ENCODE data around the gene AMY1A. TPM values are rescaled to one million over a fixed set of nuclear protein-coding genes. Genes with fewer than 3 reads are reported as not detected.
"Not testable (repeated sequence)": the region's sequence is repeated elsewhere in the genome, so short reads cannot be mapped to it uniquely, and the experiment has no call there.

AMY1A gene
- not detected in 2 replicates for total RNA-seq
- not detected in 2 replicates for polyA plus RNA-seq
- polyA plus RNA-seq (2012) = not detected in 2 replicates
- not detected in 2 replicates for polyA minus RNA-seq (ENCODE audit: low replicate concordance)

DNA sequence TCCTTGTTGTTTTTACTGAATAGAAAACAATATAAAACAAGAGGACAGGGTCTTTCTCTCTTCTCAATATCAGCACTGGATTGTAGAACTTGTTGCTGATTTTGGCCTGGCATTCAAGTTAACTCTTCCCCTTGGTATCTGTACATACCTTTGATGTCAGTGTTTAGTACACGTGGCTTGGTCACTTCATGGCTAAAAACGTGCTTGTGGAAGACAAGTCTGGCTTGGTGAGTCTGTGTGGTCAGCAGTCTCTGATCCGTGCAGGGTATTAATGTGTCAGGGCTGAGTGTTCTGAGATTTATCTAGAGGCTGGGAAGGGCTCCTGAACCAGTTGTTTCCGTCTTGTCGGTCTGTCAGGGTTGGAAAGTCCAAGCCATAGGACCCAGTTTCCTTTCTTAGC is at the start of gene AMY1A:
Gene AMY1A (plus strand): TSS at position 301 of the 400 bp plus-strand sequence. CDS start 571 bp downstream, outside the sequence.
- H3K4me2 ChIP-seq (ENCODE audit: extremely low read depth, insufficient read depth, low read length); H4K20me1 ChIP-seq (ENCODE audit: control insufficient read depth, extremely low read depth, insufficient read depth, low read length); H2AFZ ChIP-seq (ENCODE audit: low read length); H3K79me2 ChIP-seq (ENCODE audit: control insufficient read depth, insufficient read depth, low read length); H3K9me3 ChIP-seq (ENCODE audit: control insufficient read depth, insufficient read depth, low read depth, low read length); H3K4me1 ChIP-seq (ENCODE audit: control insufficient read depth, extremely low read depth, insufficient read depth, low read length); H3K36me3 ChIP-seq (ENCODE audit: control insufficient read depth, insufficient read depth, low read length); H3K9ac ChIP-seq (ENCODE audit: insufficient read depth, low read length); DNase-seq (ENCODE audit: low read depth in 2 of 2); H3K4me3 ChIP-seq (replicated peaks in 1 of 4; ENCODE audit: control extremely low read depth in 1 of 4, insufficient read depth in 1 of 4, low read depth in 3 of 4, low read length in 4 of 4); H3K27me3 ChIP-seq (ENCODE audit: control insufficient read depth, insufficient read depth, low read length); H3K27ac ChIP-seq (ENCODE audit: insufficient read depth, low read length): not testable (repeated sequence)

- TF ChIP-seq EZH2 (IDR thresholded peaks at IDR 0.05; ENCODE audit: low read length, missing control alignments) = no peak
- TF ChIP-seq, protein P1, sequence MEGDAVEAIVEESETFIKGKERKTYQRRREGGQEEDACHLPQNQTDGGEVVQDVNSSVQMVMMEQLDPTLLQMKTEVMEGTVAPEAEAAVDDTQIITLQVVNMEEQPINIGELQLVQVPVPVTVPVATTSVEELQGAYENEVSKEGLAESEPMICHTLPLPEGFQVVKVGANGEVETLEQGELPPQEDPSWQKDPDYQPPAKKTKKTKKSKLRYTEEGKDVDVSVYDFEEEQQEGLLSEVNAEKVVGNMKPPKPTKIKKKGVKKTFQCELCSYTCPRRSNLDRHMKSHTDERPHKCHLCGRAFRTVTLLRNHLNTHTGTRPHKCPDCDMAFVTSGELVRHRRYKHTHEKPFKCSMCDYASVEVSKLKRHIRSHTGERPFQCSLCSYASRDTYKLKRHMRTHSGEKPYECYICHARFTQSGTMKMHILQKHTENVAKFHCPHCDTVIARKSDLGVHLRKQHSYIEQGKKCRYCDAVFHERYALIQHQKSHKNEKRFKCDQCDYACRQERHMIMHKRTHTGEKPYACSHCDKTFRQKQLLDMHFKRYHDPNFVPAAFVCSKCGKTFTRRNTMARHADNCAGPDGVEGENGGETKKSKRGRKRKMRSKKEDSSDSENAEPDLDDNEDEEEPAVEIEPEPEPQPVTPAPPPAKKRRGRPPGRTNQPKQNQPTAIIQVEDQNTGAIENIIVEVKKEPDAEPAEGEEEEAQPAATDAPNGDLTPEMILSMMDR (conservative IDR thresholded peaks at IDR 0.05 in 1 of 2, IDR thresholded peaks at IDR 0.05 in 1 of 2; ENCODE audit: low read depth in 1 of 2, low read length in 2 of 2) = no peak
- no peak for DNase-seq (ENCODE audit: low read depth in 2 of 2)
- Histone ChIP-seq H3K79me2 (ENCODE audit: control insufficient read depth, insufficient read depth, low read length) (no peaks in the 10 kb centered on the region), H3K4me3 (replicated peaks in 1 of 4; ENCODE audit: control extremely low read depth in 1 of 4, insufficient read depth in 1 of 4, low read depth in 3 of 4, low read length in 4 of 4) (no peak overlapping the region), H3K27me3 (ENCODE audit: control insufficient read depth, insufficient read depth, low read length) (no peaks in the 10 kb centered on the region), H3K36me3 (ENCODE audit: control insufficient read depth, insufficient read depth, low read length) (no peaks in the 10 kb centered on the region), H3K9ac (ENCODE audit: insufficient read depth, low read length) (no peak overlapping the region), H3K9me3 (ENCODE audit: control insufficient read depth, insufficient read depth, low read depth, low read length) (no peaks in the 10 kb centered on the region), H4K20me1 (ENCODE audit: control insufficient read depth, extremely low read depth, insufficient read depth, low read length) (no peaks in the 10 kb centered on the region), H3K4me2 (ENCODE audit: extremely low read depth, insufficient read depth, low read length) (no peak overlapping the region), H3K4me1 (ENCODE audit: control insufficient read depth, extremely low read depth, insufficient read depth, low read length) (no peaks in the 10 kb centered on the region), H2AFZ (ENCODE audit: low read length) (no peak overlapping the region), H3K27ac (ENCODE audit: insufficient read depth, low read length) (no peak overlapping the region)
These were observed 39.2 kb upstream of the AMY1A start for GRCh38 chr1:103616362-103616761.

DNA sequence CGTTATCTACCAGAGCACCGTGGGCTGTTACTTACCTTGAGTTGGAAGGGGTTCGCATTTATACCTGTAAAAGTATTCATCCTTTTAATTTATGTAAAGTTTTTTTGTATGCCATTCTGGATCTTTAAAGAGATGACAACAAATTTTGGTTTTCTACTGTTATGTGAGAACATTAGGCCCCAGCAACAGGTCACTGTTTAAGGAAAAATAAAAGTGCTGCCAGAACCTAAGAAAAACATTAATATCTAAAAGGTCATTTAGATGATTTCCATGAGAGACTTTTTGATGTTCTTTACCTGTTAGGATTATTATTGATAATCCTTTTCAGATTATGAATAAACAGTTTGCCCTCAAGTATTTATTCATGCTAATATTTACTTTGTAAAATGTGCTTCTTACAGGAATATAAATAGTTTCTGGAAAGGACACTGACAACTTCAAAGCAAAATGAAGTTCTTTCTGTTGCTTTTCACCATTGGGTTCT is 38.5 kb upstream of the AMY1A start, which contains the start of gene AMY2A:
Gene AMY2A (plus strand): TSS at position 434 of the 484 bp plus-strand sequence. CDS start 14 bp downstream, at position 448.
- H2AFZ ChIP-seq (ENCODE audit: low read length); H3K4me1 ChIP-seq (ENCODE audit: control insufficient read depth, extremely low read depth, insufficient read depth, low read length); H3K27ac ChIP-seq (ENCODE audit: insufficient read depth, low read length); H3K79me2 ChIP-seq (ENCODE audit: control insufficient read depth, insufficient read depth, low read length); H3K27me3 ChIP-seq (ENCODE audit: control insufficient read depth, insufficient read depth, low read length); H3K4me3 ChIP-seq (replicated peaks in 1 of 4; ENCODE audit: control extremely low read depth in 1 of 4, insufficient read depth in 1 of 4, low read depth in 3 of 4, low read length in 4 of 4); H3K4me2 ChIP-seq (ENCODE audit: extremely low read depth, insufficient read depth, low read length); H3K36me3 ChIP-seq (ENCODE audit: control insufficient read depth, insufficient read depth, low read length); H4K20me1 ChIP-seq (ENCODE audit: control insufficient read depth, extremely low read depth, insufficient read depth, low read length); H3K9me3 ChIP-seq (ENCODE audit: control insufficient read depth, insufficient read depth, low read depth, low read length); DNase-seq (ENCODE audit: low read depth in 2 of 2); H3K9ac ChIP-seq (ENCODE audit: insufficient read depth, low read length): not testable (repeated sequence)

DNA sequence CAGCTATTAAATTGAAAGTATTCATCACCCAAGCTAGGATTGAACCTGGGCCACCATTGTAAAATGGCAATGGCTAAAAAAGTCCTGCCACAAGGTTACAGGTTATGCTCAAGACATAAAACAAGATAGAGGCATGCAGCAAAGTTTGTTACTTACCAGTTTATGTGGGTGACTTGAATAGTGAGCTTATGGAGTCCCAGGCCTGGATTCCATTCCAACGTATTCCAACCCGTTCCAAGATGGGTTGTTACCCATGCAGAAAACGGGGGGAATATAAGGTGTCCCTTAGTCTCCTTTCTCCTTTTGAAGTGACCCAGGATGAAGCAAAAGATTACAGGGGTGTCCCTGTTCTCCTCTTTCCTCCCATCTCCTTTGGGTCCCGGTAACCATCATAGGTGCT is 28.1 kb upstream of the AMY1A start:
- H3K36me3 ChIP-seq (ENCODE audit: control insufficient read depth, insufficient read depth, low read length); H2AFZ ChIP-seq (ENCODE audit: low read length); H3K9me3 ChIP-seq (ENCODE audit: control insufficient read depth, insufficient read depth, low read depth, low read length); H3K79me2 ChIP-seq (ENCODE audit: control insufficient read depth, insufficient read depth, low read length); H3K4me1 ChIP-seq (ENCODE audit: control insufficient read depth, extremely low read depth, insufficient read depth, low read length); H4K20me1 ChIP-seq (ENCODE audit: control insufficient read depth, extremely low read depth, insufficient read depth, low read length); H3K27me3 ChIP-seq (ENCODE audit: control insufficient read depth, insufficient read depth, low read length); DNase-seq (ENCODE audit: low read depth in 2 of 2); H3K9ac ChIP-seq (ENCODE audit: insufficient read depth, low read length); H3K4me3 ChIP-seq (replicated peaks in 1 of 4; ENCODE audit: control extremely low read depth in 1 of 4, insufficient read depth in 1 of 4, low read depth in 3 of 4, low read length in 4 of 4); H3K27ac ChIP-seq (ENCODE audit: insufficient read depth, low read length); H3K4me2 ChIP-seq (ENCODE audit: extremely low read depth, insufficient read depth, low read length): not testable (repeated sequence)

DNA sequence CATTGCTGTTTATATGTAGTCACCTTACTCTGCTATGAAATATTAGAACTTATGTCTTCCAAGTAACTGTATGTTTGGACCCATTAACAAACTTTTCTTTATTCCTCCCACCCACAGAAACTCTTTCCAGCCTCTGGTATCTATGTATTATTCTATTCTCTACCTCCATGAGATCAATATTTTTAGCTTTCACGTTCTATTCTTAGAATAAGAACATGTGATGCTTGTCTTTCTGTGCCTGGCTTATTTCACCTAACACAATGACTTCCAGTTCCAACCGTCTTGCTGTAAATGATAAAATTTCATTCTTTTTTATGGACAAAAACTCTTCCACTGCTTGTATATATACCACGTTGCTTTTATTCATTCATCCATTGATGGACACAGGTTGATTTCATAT is 14.4 kb upstream of the AMY1A start:
- not testable (repeated sequence) for H3K27me3 ChIP-seq (ENCODE audit: control insufficient read depth, insufficient read depth, low read length); H3K4me1 ChIP-seq (ENCODE audit: control insufficient read depth, extremely low read depth, insufficient read depth, low read length); H3K36me3 ChIP-seq (ENCODE audit: control insufficient read depth, insufficient read depth, low read length); H3K4me2 ChIP-seq (ENCODE audit: extremely low read depth, insufficient read depth, low read length); H4K20me1 ChIP-seq (ENCODE audit: control insufficient read depth, extremely low read depth, insufficient read depth, low read length); H3K9me3 ChIP-seq (ENCODE audit: control insufficient read depth, insufficient read depth, low read depth, low read length); H2AFZ ChIP-seq (ENCODE audit: low read length); H3K79me2 ChIP-seq (ENCODE audit: control insufficient read depth, insufficient read depth, low read length); DNase-seq (ENCODE audit: low read depth in 2 of 2); H3K9ac ChIP-seq (ENCODE audit: insufficient read depth, low read length); H3K27ac ChIP-seq (ENCODE audit: insufficient read depth, low read length); H3K4me3 ChIP-seq (replicated peaks in 1 of 4; ENCODE audit: control extremely low read depth in 1 of 4, insufficient read depth in 1 of 4, low read depth in 3 of 4, low read length in 4 of 4)

DNA sequence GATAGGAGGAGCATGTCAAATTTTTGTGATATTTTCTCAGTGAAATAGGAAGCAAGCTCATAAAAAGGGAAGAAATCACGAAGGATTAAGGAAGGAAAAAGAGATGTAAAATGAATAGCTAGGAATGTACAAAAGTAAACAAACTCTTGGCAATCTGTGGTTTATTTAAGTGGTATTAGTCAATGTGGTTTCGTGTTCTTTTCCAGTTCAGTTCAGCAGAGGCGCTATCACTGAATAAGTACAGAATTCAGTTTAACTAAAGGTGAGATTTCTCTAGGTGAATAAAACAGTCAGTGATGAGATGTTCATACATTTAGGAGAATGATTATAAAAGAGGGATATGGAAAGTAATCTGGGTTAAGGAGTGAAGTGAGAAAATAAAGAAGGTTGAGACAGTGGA is 11.7 kb upstream of the AMY1A start:
- H2AFZ ChIP-seq (ENCODE audit: low read length); H3K27ac ChIP-seq (ENCODE audit: insufficient read depth, low read length); H3K4me3 ChIP-seq (replicated peaks in 1 of 4; ENCODE audit: control extremely low read depth in 1 of 4, insufficient read depth in 1 of 4, low read depth in 3 of 4, low read length in 4 of 4); H3K9ac ChIP-seq (ENCODE audit: insufficient read depth, low read length); H3K27me3 ChIP-seq (ENCODE audit: control insufficient read depth, insufficient read depth, low read length); H3K36me3 ChIP-seq (ENCODE audit: control insufficient read depth, insufficient read depth, low read length); H3K9me3 ChIP-seq (ENCODE audit: control insufficient read depth, insufficient read depth, low read depth, low read length); H3K4me2 ChIP-seq (ENCODE audit: extremely low read depth, insufficient read depth, low read length); H3K79me2 ChIP-seq (ENCODE audit: control insufficient read depth, insufficient read depth, low read length); H4K20me1 ChIP-seq (ENCODE audit: control insufficient read depth, extremely low read depth, insufficient read depth, low read length); H3K4me1 ChIP-seq (ENCODE audit: control insufficient read depth, extremely low read depth, insufficient read depth, low read length); DNase-seq (ENCODE audit: low read depth in 2 of 2): not testable (repeated sequence)
